Psoas muscle (tissue), 8 donors: ENCODE data around the gene POTEM. TPM values are rescaled to one million over a fixed set of nuclear protein-coding genes. Genes with fewer than 3 reads are reported as not detected.
"Not testable (repeated sequence)": the region's sequence is repeated elsewhere in the genome, so short reads cannot be mapped to it uniquely, and the experiment has no call there.

Experiments
- ATAC-seq, 4 donors: fragments of 200-7000 bp; cut with Tn5 transposase; one replicate each; pipeline ENCODE4 v1.9.1; 2020; ENCODE audit warnings: moderate library complexity in 3 of 4, mild to moderate bottlenecking in 2 of 4
- DNase-seq, 2 donors: peaks; one replicate each; pipeline ENCODE4 v3.0.0-alpha.2; 2020
- H3K27ac ChIP-seq: fragments of 200-600 bp; one replicate; pipeline ENCODE4 v1.8.0; 2022
- H3K27me3 ChIP-seq, 3 donors: fragments of 200-600 bp in 1 of 3; one replicate each; pipeline versions ENCODE4 v1.6.1 to v1.8.0; 2013 to 2022; ENCODE audit warnings: low read length in 2 of 3, mild to moderate bottlenecking in 2 of 3, moderate library complexity in 1 of 3; ENCODE audit not compliant: insufficient read depth in 3 of 3
- H3K36me3 ChIP-seq, 2 donors: fragments of 200-600 bp in 1 of 2; one replicate each; pipeline versions ENCODE4 v1.6.1 to v1.8.0; 2013 to 2022; ENCODE audit warnings: low read depth in 1 of 2, mild to moderate bottlenecking in 1 of 2, moderate library complexity in 1 of 2; ENCODE audit not compliant: insufficient read depth in 1 of 2
- H3K4me1 ChIP-seq: fragments of 200-600 bp; one replicate; pipeline ENCODE4 v1.8.0; 2022
- H3K4me3 ChIP-seq: fragments of 200-600 bp; one replicate; pipeline ENCODE4 v1.8.0; 2022; ENCODE audit warnings: mild to moderate bottlenecking
- H3K9me3 ChIP-seq: fragments of 200-600 bp; one replicate; pipeline ENCODE4 v1.8.0; 2022
- WGBS, 3 donors: extraction: QIAGEN DNeasy Blood & Tissue Kit; methylation state at CpG; one replicate each; pipeline versions ENCODE4 v1.1.6 to v1.1.7; 2013; 5-methylcytosine and 5-hydroxymethylcytosine counted together
- intact Hi-C, 2 donors: fragments of 100-400 bp; cut with DNase I; formaldehyde crosslinking; loops; one replicate each; pipeline versions ENCODE4 v1.11.0 to v1.14.2; 2022
- long read RNA-seq, 2 donors: library from polyadenylated mRNA; unstranded; transcript quantifications; one replicate each; pipeline ENCODE4 v2.0.0, GENCODE V29; 2021
- polyA plus RNA-seq, 3 donors: library from polyadenylated mRNA; stranded (reverse); fragments of 200-250 nt; gene quantifications; one replicate each; pipeline ENCODE4 v1.2.3, GENCODE V29; 2013
- total RNA-seq, 4 donors: library from RNA; stranded (reverse); fragmentation: NEBNext Ultra II Directional in 2 of 4; extraction: Animal tissue kit (Norgen Biotek cat#: 25700) in 2 of 4; gene quantifications; one replicate each; pipeline versions ENCODE4 v1.2.1 to v1.2.4, GENCODE V29; 2021 to 2023
- donor health status: healthy with polysubstance abuse.
- donor health status: DM: no; HTN: no; CAD: no; lungs with moderate emphysema.
- donor health status: Bipolar disorder and iron deficiency.
- donor health status: healthy.
- donor health status: DM: yes; HTN: yes; CAD: no.
- donor health status: DM: no; HTN: no; CAD: no.
- donor health status: DM: no; HTN: no; CAD: no.
- donor health status: DM: yes; HTN: yes; CAD: no.

The POTEM gene
- not detected for total RNA-seq
- polyA plus RNA-seq, result not detected
- long read RNA-seq, donor 1, result 0 reads
- long read RNA-seq, donor 2, result 0 reads

DNA sequence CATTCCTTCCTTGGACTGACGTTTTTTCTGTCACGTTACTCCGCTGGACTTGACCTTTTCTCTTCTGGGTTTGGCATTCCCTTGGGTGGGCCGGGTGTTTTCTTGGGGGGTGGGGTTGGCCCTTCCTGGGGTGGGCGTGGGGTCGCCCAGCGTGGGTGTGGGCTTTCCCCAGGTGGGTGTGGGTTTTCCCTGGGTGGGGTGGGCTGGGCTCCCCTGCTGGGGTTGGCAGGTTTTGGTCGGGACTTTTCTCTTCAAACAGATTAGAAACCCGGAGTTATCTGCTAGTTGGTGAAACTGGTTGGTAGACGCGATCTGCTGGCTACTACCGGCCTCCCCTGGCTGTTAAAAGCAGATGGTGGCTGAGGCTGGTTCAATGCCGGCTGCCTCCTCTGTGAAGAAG lies at the start of gene POTEM:
POTEM (plus strand) TSS at position 301 of the 400 bp plus-strand sequence; CDS start at position 353, 52 bp downstream.
- H3K27ac ChIP-seq, H3K27me3 ChIP-seq, intact Hi-C loops, H3K36me3 ChIP-seq, DNase-seq, H3K4me1 ChIP-seq, H3K4me3 ChIP-seq, ATAC-seq, H3K9me3 ChIP-seq: not testable (repeated sequence)
- no CpG with 5 or more reads among the region's 13 CpGs for WGBS, 3 donors

DNA sequence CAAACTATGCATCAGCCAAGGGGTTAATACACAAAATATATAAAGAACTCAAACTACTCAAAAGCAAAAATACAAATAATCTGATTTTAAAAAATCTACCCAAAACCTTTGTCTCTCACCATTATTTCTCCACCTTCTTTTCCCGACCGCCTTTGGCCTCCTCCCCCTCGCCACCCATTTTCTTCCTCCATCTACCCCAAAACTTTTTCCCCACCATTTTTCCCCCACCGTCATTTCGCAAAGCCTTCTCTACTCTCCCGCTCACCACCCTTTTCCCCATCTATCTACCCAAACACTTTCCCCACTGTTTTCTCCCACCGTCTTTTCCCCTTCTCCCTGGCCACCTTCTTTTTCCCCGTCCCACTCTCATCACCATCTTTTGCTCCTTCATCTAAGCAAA lies 48.9 kb upstream of the POTEM start:
- H3K9me3 ChIP-seq, H3K27ac ChIP-seq, H3K4me1 ChIP-seq, H3K36me3 ChIP-seq, DNase-seq, H3K27me3 ChIP-seq, ATAC-seq, intact Hi-C loops, H3K4me3 ChIP-seq: not testable (repeated sequence)
- WGBS, 3 donors, result 79 to 100% (median 84%) methylated on average over 2 to 7 of the region's 8 CpGs

DNA sequence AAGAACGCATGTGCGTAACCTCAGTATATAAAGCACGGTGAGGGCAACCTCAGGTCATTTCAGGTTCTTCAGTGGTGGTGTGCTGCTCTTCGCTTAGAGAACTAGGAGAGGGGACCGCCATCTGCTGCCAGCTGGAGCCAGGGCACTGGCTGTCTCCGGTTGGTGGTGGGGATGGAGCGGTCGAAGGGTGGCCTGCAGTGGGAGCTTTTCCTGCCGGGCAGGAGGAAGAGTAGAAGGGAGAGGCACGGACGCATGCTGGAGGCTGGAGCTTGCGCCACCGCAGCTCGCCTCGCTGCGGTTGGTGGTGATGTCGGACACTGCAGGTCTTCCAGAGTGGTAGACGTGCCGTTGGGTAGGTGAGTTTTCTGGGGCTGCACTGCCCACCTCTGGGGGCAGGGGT lies 47.2 kb upstream of the POTEM start:
- H3K27ac ChIP-seq, H3K27me3 ChIP-seq, DNase-seq, H3K4me3 ChIP-seq, H3K9me3 ChIP-seq, ATAC-seq, intact Hi-C loops, H3K4me1 ChIP-seq, H3K36me3 ChIP-seq: not testable (repeated sequence)
- 84% methylated on average over 3 of the region's 19 CpGs for WGBS, 3 donors

DNA sequence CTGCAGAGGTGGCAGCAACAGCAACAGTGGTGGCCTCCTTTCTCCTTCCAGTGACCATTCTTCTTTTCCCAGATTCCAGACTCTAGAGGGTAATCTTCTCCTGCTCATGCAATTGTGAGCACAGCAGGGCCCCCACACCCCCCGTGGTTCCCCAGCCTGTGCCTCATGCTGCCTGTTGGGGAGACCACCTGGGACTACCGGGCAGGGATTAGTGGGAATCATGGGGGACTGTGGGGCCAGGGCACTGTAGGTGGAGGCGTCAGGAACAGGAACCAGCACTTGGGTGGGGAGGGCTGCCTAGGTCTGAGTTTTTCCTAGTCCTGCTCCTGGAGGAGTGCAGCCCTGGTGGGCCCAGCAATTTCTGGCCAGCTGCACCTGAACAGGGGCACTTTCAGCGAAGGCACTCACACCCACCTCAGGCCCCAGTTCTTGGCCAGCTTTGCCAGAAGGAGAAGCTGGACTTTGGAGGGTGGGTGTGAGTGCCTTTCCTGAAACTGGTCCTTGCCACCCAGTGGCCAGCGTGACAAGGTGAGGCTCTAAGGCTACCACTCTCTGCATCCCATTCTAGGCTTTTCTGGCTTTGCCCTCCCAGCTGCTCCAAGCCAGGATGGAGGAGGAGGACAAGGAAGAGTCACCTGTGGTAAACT lies 46.1 kb upstream of the POTEM start:
- H3K36me3 ChIP-seq, H3K4me3 ChIP-seq, H3K9me3 ChIP-seq, intact Hi-C loops, H3K4me1 ChIP-seq, H3K27ac ChIP-seq, H3K27me3 ChIP-seq: not testable (repeated sequence)
- peak in 1 of 2 donors; percentile 14 for DNase-seq
- ATAC-seq, result peak in 1 of 4 donors; percentile 21
- WGBS, 3 donors, result 46 to 73% (median 66%) methylated on average over 1 to 2 of the region's 5 CpGs

DNA sequence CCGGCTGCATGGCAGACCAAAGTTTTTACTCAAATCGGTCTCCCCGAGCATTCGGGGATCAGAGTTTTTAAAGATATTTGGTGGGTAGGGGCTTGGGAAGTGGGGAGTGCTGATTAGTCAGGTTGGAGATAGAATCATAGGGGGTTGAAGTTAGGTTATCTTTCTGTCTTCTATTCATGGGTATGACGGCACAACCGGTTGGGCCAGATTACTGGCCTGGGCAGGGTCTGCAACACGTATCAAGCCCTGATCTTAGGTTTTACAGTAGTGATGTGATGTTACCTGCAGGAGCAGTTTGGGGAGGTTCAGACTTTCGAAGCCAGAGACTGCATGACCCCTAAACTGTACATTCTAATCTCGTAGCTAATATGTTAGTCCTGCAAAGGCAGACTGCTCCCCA lies 30.4 kb upstream of the POTEM start:
- H3K4me1 ChIP-seq, H3K27ac ChIP-seq, H3K36me3 ChIP-seq, H3K27me3 ChIP-seq, H3K9me3 ChIP-seq, H3K4me3 ChIP-seq, ATAC-seq, intact Hi-C loops: not testable (repeated sequence)
- DNase-seq, result peak in 1 of 2 donors; percentile 8
- WGBS, 3 donors, result 72 to 83% (median 74%) methylated on average over 2 to 3 of the region's 9 CpGs

DNA sequence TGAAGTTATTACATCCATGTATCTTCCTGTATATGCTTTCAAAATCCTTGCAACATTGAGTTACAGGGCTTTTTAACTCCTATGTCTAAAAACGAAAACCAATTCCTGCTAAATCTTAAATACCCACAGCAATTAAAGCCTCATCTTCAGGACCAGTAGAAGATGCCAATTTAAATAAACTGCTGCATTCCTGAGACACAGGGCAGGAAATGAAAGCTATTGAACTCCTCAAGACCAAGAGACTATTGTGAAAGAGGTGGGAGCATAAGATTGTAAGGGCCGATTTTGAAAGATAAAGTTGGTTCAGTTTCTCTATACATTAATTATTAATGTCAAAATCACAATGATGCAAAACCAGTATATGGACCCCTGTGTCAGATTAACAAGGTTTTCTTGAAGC lies 28.5 kb upstream of the POTEM start:
- H3K36me3 ChIP-seq, intact Hi-C loops, H3K4me1 ChIP-seq, H3K27me3 ChIP-seq, H3K27ac ChIP-seq, H3K4me3 ChIP-seq, ATAC-seq, DNase-seq, H3K9me3 ChIP-seq: not testable (repeated sequence)
- WGBS, 3 donors, result no CpG with 5 or more reads among the region's 2 CpGs

DNA sequence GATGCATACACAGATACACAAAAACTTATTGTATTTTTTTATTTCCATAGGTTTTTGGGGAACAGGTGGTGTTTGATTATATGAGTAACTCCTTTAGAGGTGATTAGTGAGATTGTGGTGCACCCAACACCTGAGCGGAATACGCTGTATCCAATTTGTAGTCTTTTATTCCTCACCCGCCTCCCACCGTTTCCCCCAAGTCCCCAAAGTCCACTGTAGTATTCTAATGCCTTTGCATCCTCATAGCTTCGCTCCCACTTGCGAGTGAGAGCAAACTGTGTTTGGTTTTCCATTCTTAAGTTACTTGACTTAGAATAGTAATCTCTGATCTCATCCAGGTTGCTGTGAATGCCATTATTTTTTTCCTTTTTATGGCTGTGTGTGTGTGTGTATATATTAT lies 17.3 kb upstream of the POTEM start:
- H3K9me3 ChIP-seq, ATAC-seq, intact Hi-C loops, H3K27ac ChIP-seq, H3K4me1 ChIP-seq, H3K36me3 ChIP-seq, H3K27me3 ChIP-seq, H3K4me3 ChIP-seq: not testable (repeated sequence)
- 40 to 67% (median 59%) methylated on average over 1 to 2 of the region's 6 CpGs for WGBS, 3 donors
- peak in 1 of 2 donors; percentile 35 for DNase-seq

DNA sequence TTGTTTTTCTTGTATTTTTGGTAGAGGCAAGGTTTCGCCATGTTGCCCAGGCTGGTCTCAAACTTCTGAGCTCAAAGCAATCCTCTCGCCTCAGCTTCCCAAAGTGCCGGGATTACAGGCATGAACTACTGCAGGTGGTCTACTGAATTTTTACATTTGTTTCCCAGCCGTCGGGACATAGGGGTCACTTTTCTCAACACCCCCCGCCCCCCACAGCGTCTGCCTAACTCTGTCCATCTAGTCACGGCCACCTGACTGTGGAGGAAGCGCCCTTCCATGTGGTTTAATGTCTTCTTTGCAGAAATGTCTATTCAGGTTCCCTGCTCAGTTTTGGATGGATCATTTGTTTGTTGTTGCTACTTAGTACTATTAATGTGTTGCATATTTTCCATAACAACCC lies 14.1 kb upstream of the POTEM start:
- H3K36me3 ChIP-seq, H3K4me3 ChIP-seq, ATAC-seq, H3K27me3 ChIP-seq, intact Hi-C loops, H3K9me3 ChIP-seq, H3K4me1 ChIP-seq, H3K27ac ChIP-seq: not testable (repeated sequence)
- peak; percentile 10 to 50 for DNase-seq
- WGBS, 3 donors, result 72 to 78% (median 73%) methylated on average over 9 of the region's 9 CpGs

DNA sequence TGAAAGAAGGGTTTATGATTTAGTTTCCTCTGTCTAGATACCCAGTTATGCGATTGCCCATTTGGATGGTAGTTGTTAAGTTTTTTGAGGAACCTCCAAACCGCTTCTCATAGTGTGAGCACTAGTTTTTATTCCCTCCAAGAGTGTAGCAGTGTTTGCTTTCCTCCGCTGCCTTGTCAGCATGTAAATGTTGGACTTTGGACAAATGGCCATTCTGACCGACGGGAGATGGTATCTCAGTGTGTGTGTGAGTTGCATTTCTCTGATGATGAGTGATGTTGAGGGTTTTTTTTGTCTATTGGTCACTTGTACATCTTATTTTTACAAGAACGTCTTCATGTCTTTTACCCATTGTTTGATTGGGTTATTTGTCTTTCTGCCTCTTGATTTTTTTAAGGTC lies 11.4 kb upstream of the POTEM start:
- H3K27me3 ChIP-seq, H3K36me3 ChIP-seq, intact Hi-C loops, ATAC-seq, H3K4me3 ChIP-seq, H3K4me1 ChIP-seq, DNase-seq, H3K27ac ChIP-seq, H3K9me3 ChIP-seq: not testable (repeated sequence)
- WGBS, 3 donors, result 59 to 65% (median 64%) methylated on average over 4 of the region's 6 CpGs

DNA sequence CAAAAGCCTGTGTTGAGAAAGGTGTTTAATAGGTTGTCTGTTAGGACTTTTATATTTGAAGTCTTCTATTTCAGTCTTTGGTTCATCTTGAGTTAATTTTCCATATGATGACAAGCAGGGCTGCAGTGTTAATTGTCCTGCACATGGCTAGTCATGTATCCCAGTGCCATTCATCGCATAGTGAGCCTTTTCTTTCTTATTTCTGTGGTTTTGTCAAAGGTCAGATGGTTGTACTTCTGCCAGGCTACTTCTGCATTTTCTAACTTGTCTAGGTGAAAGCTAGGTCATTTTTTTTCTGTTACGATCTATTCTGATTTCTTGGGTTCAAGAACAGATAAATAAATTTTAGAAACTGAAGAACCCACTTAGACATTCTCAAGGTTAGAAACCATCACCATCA lies 5.7 kb upstream of the POTEM start:
- H3K27ac ChIP-seq, H3K27me3 ChIP-seq, H3K4me1 ChIP-seq, H3K36me3 ChIP-seq, H3K4me3 ChIP-seq, intact Hi-C loops, H3K9me3 ChIP-seq, ATAC-seq, DNase-seq: not testable (repeated sequence)
- WGBS, 3 donors, result 0 to 47% (median 29%) methylated on average over 1 of the region's 2 CpGs

DNA sequence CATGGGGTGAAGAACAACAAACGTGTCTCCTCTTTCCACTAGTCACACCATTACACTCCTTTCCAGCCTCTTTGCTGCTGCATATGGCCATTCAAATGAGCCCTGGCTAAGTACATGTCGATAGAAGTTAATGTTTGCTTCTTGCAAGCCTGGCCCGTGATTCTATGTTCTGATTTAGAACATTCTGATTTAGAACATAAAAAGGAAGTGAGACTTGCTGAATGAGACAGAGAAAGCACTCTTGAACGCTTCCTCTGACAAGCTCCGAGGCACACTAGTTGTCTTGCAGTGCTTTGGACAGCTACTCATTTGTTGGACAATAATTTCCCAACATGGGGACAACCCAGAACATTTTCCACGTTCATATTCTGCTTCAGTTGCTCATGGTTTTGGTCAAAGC lies 5.1 kb upstream of the POTEM start:
- H3K4me3 ChIP-seq, H3K4me1 ChIP-seq, H3K27ac ChIP-seq, DNase-seq, H3K36me3 ChIP-seq, ATAC-seq, H3K27me3 ChIP-seq, H3K9me3 ChIP-seq, intact Hi-C loops: not testable (repeated sequence)
- no CpG with 5 or more reads among the region's 6 CpGs for WGBS, 3 donors

DNA sequence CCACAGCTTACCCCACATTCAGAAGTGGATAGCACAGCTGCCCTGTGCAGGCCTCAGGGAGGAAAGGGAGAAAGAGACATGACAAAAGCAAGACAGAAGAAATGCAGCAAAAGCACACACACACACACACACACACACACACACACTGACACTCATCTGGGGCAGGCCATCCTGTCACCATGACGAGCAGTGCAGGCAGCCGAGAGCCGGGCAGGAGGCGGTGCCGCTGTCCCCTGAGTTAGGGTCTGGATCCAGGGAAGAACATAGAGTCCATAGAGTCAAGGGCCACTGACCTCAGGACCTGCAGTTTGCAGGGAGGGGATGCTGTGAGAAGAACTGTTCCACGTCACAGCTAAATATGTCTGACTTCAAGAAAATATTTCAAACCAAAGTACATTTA lies 4.0 kb upstream of the POTEM start:
- DNase-seq, H3K4me1 ChIP-seq, intact Hi-C loops, ATAC-seq, H3K4me3 ChIP-seq, H3K27me3 ChIP-seq, H3K9me3 ChIP-seq, H3K27ac ChIP-seq, H3K36me3 ChIP-seq: not testable (repeated sequence)
- 82 to 93% (median 92%) methylated on average over 2 to 5 of the region's 6 CpGs for WGBS, 3 donors
